H9 (cell line): ENCODE data around the gene ELOF1. TPM values are rescaled to one million over a fixed set of nuclear protein-coding genes. Genes with fewer than 3 reads are reported as not detected.

Source experiments
- DNase-seq: peaks from one replicate; pipeline ENCODE4 v3.0.0-alpha.2; 2017
- H2AFZ ChIP-seq: one replicate; pipeline ENCODE4 v1.6.1; 2013; ENCODE audit warnings: mild to moderate bottlenecking, low read length, control low read depth, moderate library complexity
- H2AK5ac ChIP-seq: 2 replicates; pipeline ENCODE4 v1.6.1; 2013; ENCODE audit warnings: low read length, control low read depth, mixed read lengths; ENCODE audit not compliant: insufficient read length
- H2BK120ac ChIP-seq: one replicate; pipeline ENCODE4 v1.6.1; 2013; ENCODE audit warnings: low read depth, mild to moderate bottlenecking, low read length, control low read depth, inconsistent platforms; ENCODE audit not compliant: poor library complexity, severe bottlenecking
- H2BK12ac ChIP-seq: 2 replicates; pipeline ENCODE4 v1.6.1; 2013; ENCODE audit warnings: low read length, control low read depth, mixed read lengths, low read depth; ENCODE audit not compliant: insufficient read length
- H2BK15ac ChIP-seq: 2 replicates; pipeline ENCODE4 v1.6.1; 2013; ENCODE audit warnings: low read depth, low read length, control low read depth
- H2BK20ac ChIP-seq: one replicate; pipeline ENCODE4 v1.6.1; 2013; ENCODE audit warnings: low read depth, mild to moderate bottlenecking, low read length, control low read depth, inconsistent platforms; ENCODE audit not compliant: poor library complexity, severe bottlenecking
- H2BK5ac ChIP-seq: 2 replicates; pipeline ENCODE4 v1.6.1; 2013; ENCODE audit warnings: low read length, control low read depth, mixed read lengths; ENCODE audit not compliant: insufficient read length
- H3K14ac ChIP-seq: 2 replicates; pipeline ENCODE4 v1.6.1; 2013; ENCODE audit warnings: low read length, control low read depth; ENCODE audit not compliant: insufficient read depth
- H3K18ac ChIP-seq: 2 replicates; pipeline ENCODE4 v1.6.1; 2013; ENCODE audit warnings: low read depth, mild to moderate bottlenecking, mixed read lengths, low read length, control low read depth; ENCODE audit not compliant: insufficient read length
- H3K23ac ChIP-seq: 2 replicates; pipeline ENCODE4 v1.6.1; 2013; ENCODE audit warnings: low read length, control low read depth, mixed read lengths, low read depth; ENCODE audit not compliant: insufficient read length
- H3K23me2 ChIP-seq: 2 replicates; pipeline ENCODE4 v1.6.1; 2013; ENCODE audit warnings: low read depth, mild to moderate bottlenecking, mixed read lengths, low read length, control low read depth; ENCODE audit not compliant: insufficient read length, poor library complexity, severe bottlenecking
- H3K27ac ChIP-seq: 2 replicates; pipeline ENCODE4 v1.5.1; 2013; ENCODE audit warnings: low read length, control low read depth, mixed read lengths, low read depth; ENCODE audit not compliant: insufficient read length
- H3K27me3 ChIP-seq: 2 replicates; pipeline ENCODE4 v1.6.1; 2013; ENCODE audit warnings: low read length, control low read depth, inconsistent platforms; ENCODE audit not compliant: insufficient read depth
- H3K4ac ChIP-seq: 2 replicates; pipeline ENCODE4 v1.6.1; 2013; ENCODE audit warnings: low read depth, mild to moderate bottlenecking, control low read depth, inconsistent platforms, low read length, moderate library complexity
- H3K4me1 ChIP-seq: 2 replicates; pipeline ENCODE4 v1.6.1; 2013; ENCODE audit warnings: low read length, control low read depth, inconsistent platforms; ENCODE audit not compliant: insufficient read depth
- H3K4me2 ChIP-seq: 2 replicates; pipeline ENCODE4 v1.6.1; 2013; ENCODE audit warnings: low read length, control low read depth, mixed read lengths; ENCODE audit not compliant: insufficient read length, insufficient read depth
- H3K56ac ChIP-seq: 2 replicates; pipeline ENCODE4 v1.6.1; 2013; ENCODE audit warnings: low read depth, mild to moderate bottlenecking, mixed read lengths, low read length, control low read depth; ENCODE audit not compliant: insufficient read length
- H3K79me1 ChIP-seq: 2 replicates; pipeline ENCODE4 v1.6.1; 2013; ENCODE audit warnings: low read depth, mild to moderate bottlenecking, moderate library complexity, low read length, control low read depth, inconsistent platforms; ENCODE audit not compliant: insufficient read depth, poor library complexity, severe bottlenecking
- H3K79me2 ChIP-seq: 2 replicates; pipeline ENCODE4 v1.6.1; 2013; ENCODE audit warnings: low read length, control low read depth, inconsistent platforms; ENCODE audit not compliant: insufficient read depth
- H3K9ac ChIP-seq: 2 replicates; pipeline ENCODE4 v1.6.1; 2013; ENCODE audit warnings: low read length, control low read depth, mixed read lengths; ENCODE audit not compliant: insufficient read length; ENCODE audit errors: extremely low read depth
- H3K9me3 ChIP-seq: one replicate; pipeline ENCODE4 v1.6.1; 2013; ENCODE audit warnings: low read depth, low read length, inconsistent platforms; ENCODE audit not compliant: control insufficient read depth
- H3T11ph ChIP-seq: one replicate; pipeline ENCODE4 v1.6.1; 2013; ENCODE audit warnings: mild to moderate bottlenecking, low read length, control low read depth, inconsistent platforms
- H4K20me1 ChIP-seq: one replicate; pipeline ENCODE4 v1.6.1; 2013; ENCODE audit not compliant: control insufficient read depth, insufficient read length, insufficient read depth
- H4K5ac ChIP-seq: 2 replicates; pipeline ENCODE4 v1.6.1; 2013; ENCODE audit warnings: low read depth, mild to moderate bottlenecking, mixed read lengths, low read length, control low read depth; ENCODE audit not compliant: insufficient read length
- H4K8ac ChIP-seq: replicated peaks from 2 replicates; pipeline ENCODE4 v1.6.1; 2013; ENCODE audit warnings: low read length, control low read depth, mixed read lengths, low read depth; ENCODE audit not compliant: insufficient read length
- H4K91ac ChIP-seq: 2 replicates; pipeline ENCODE4 v1.6.1; 2013; ENCODE audit warnings: low read depth, mild to moderate bottlenecking, moderate library complexity, mixed read lengths, low read length, control low read depth; ENCODE audit not compliant: insufficient read length
- H3K27ac Mint-ChIP-seq, 3 experiments: 2 replicates in 2 of 3; 3 replicates in 1 of 3; pipeline ENCODE4 v1.8.0; 2020 to 2021; ENCODE audit warnings: mixed read lengths in 3 of 3, mild to moderate bottlenecking in 1 of 3, moderate library complexity in 1 of 3
- H3K27me3 Mint-ChIP-seq: 2 replicates; pipeline ENCODE4 v1.8.0; 2021; ENCODE audit warnings: low read depth, mild to moderate bottlenecking, moderate library complexity, mixed read lengths
- H3K36me3 Mint-ChIP-seq, 3 experiments: 2 replicates in 2 of 3; 3 replicates in 1 of 3; pipeline ENCODE4 v1.8.0; 2020 to 2021; ENCODE audit warnings: low read depth in 3 of 3, mixed read lengths in 3 of 3; ENCODE audit not compliant: insufficient read depth in 1 of 3
- H3K4me1 Mint-ChIP-seq, 2 experiments: 2 replicates each; pipeline ENCODE4 v1.8.0; 2020; ENCODE audit warnings: mixed read lengths in 2 of 2
- H3K4me3 Mint-ChIP-seq, 2 experiments: 2 replicates in 1 of 2; 3 replicates in 1 of 2; pipeline ENCODE4 v1.8.0; 2020 to 2021; ENCODE audit warnings: mild to moderate bottlenecking in 2 of 2, mixed read lengths in 2 of 2, moderate library complexity in 1 of 2
- H3K9me3 Mint-ChIP-seq, 2 experiments: 2 replicates in 1 of 2; 3 replicates in 1 of 2; pipeline ENCODE4 v1.8.0; 2020; ENCODE audit warnings: mild to moderate bottlenecking in 2 of 2, mixed read lengths in 2 of 2, moderate library complexity in 1 of 2
- WGBS: extraction: QIAGEN DNeasy Blood & Tissue Kit; methylation state at CpG from one replicate; pipeline ENCODE4 v1.1.7; 2013; ENCODE audit warnings: missing lambda C conversion rate, low lambda C conversion rate, mixed read lengths; ENCODE audit not compliant: insufficient read length; ENCODE audit errors: extremely low coverage; 5-methylcytosine and 5-hydroxymethylcytosine counted together
- total RNA-seq: library from RNA; stranded (reverse); gene quantifications from 2 replicates; pipeline ENCODE4 v1.2.1, GENCODE V29; 2021
- TF ChIP-seq, protein P1 (sequence below): fragments of 200-600 bp; sonication (generic); conservative IDR thresholded peaks from 3 replicates; pipeline ENCODE4 v1.8.0; 2021; ENCODE audit warnings: antibody characterized with exemption, mild to moderate bottlenecking

The ELOF1 gene
- total RNA-seq, 1 experiment from 2014 or later, result 84.9 TPM

- Mint-ChIP-seq H3K4me1 (peaks cover 14 to 24% of the 10 kb centered on the region in 2 experiments), H3K4me3 (peak within 1 kb of the TSS; percentile 50 to 71), H3K27ac (peak within 1 kb of the TSS; percentile 1 to 89 (median 48); a peak in 3 of 7 replicates), H3K36me3 (no peaks in the 10 kb centered on the region), H3K9me3 (no peaks in the 10 kb centered on the region; a peak in 1 of 5 replicates), H3K27me3 (peaks cover 14% of the 10 kb centered on the region)
- Histone ChIP-seq H3K79me2 (no peaks in the 10 kb centered on the region), H4K5ac (no peak within 1 kb of the TSS), H3K9me3 (no peaks in the 10 kb centered on the region), H3T11ph (no peak within 1 kb of the TSS), H3K23ac (no peak within 1 kb of the TSS), H3K27ac (no peak within 1 kb of the TSS), H2AFZ (no peak within 1 kb of the TSS), H2BK12ac (no peak within 1 kb of the TSS), H3K18ac (peak within 1 kb of the TSS; percentile 5), H2BK5ac (no peak within 1 kb of the TSS), H4K91ac (no peak within 1 kb of the TSS), H3K4ac (no peak within 1 kb of the TSS), H3K27me3 (no peaks in the 10 kb centered on the region), H3K79me1 (no peaks in the 10 kb centered on the region), H2BK15ac (no peak within 1 kb of the TSS), H2BK120ac (no peak within 1 kb of the TSS), H3K9ac (no peak within 1 kb of the TSS), H3K4me1 (peaks cover 4% of the 10 kb centered on the region; the same call in 1 of the 2 replicates), H4K20me1 (no peaks in the 10 kb centered on the region), H2AK5ac (no peak within 1 kb of the TSS), H4K8ac (no peak within 1 kb of the TSS), H3K14ac (peak within 1 kb of the TSS; percentile 66; the same call in 1 of the 2 replicates), H3K23me2 (peaks cover 9% of the 10 kb centered on the region), H3K56ac (no peak within 1 kb of the TSS), H3K4me2 (peak within 1 kb of the TSS; percentile 44), H2BK20ac (no peak within 1 kb of the TSS)
- no CpG with 5 or more reads among the region's 21 CpGs for WGBS
- TF ChIP-seq, protein P1, sequence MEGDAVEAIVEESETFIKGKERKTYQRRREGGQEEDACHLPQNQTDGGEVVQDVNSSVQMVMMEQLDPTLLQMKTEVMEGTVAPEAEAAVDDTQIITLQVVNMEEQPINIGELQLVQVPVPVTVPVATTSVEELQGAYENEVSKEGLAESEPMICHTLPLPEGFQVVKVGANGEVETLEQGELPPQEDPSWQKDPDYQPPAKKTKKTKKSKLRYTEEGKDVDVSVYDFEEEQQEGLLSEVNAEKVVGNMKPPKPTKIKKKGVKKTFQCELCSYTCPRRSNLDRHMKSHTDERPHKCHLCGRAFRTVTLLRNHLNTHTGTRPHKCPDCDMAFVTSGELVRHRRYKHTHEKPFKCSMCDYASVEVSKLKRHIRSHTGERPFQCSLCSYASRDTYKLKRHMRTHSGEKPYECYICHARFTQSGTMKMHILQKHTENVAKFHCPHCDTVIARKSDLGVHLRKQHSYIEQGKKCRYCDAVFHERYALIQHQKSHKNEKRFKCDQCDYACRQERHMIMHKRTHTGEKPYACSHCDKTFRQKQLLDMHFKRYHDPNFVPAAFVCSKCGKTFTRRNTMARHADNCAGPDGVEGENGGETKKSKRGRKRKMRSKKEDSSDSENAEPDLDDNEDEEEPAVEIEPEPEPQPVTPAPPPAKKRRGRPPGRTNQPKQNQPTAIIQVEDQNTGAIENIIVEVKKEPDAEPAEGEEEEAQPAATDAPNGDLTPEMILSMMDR, result no peak
- DNase-seq, result peak; percentile 88
Observed at GRCh38 chr19:11538232-11539036, 20.6 kb downstream of the ELOF1 start, which contains the start of gene CNN1. Gene CNN1, plus strand, starts transcription at chr19:11538851. Its CDS starts 77 bp downstream, at chr19:11538928.
